ENCODE results near the gene ZFYVE9.
A peak's percentile ranks its signal among the peaks of the same experiment; 100 is the strongest.

Gene ZFYVE9

GRCh38 chr1:52259886-52260285 is 118.0 kb downstream of the ZFYVE9 start:
- DNase-seq: no peak

GRCh38 chr1:52263153-52263910 is 121.4 kb downstream of the ZFYVE9 start:
- no peak for DNase-seq

- peak; percentile 9 for DNase-seq
Observed at GRCh38 chr1:52264530-52265115, 122.7 kb downstream of the ZFYVE9 start.

- DNase-seq: no peak
Observed at GRCh38 chr1:52266507-52266906, 124.6 kb downstream of the ZFYVE9 start.

- no peak for DNase-seq
Observed at GRCh38 chr1:52268372-52268771, 126.5 kb downstream of the ZFYVE9 start.

GRCh38 chr1:52281518-52281917 is 139.6 kb downstream of the ZFYVE9 start:
- DNase-seq: no peak

- DNase-seq: peak; percentile 27
Observed at GRCh38 chr1:52288286-52288685, 146.4 kb downstream of the ZFYVE9 start.

GRCh38 chr1:52294580-52294979 is 152.7 kb downstream of the ZFYVE9 start:
- DNase-seq: no peak

GRCh38 chr1:52296345-52296744 is 154.5 kb downstream of the ZFYVE9 start:
- DNase-seq: peak; percentile 80

GRCh38 chr1:52305417-52306226 is 163.7 kb downstream of the ZFYVE9 start:
- DNase-seq: no peak

GRCh38 chr1:52306227-52307006 is 164.5 kb downstream of the ZFYVE9 start:
- DNase-seq: no peak

GRCh38 chr1:52321061-52321460 is 179.2 kb downstream of the ZFYVE9 start:
- DNase-seq: no peak

GRCh38 chr1:52323731-52324130 is 181.8 kb downstream of the ZFYVE9 start:
- no peak for DNase-seq

- no peak for DNase-seq
Observed at GRCh38 chr1:52325786-52326185, 183.9 kb downstream of the ZFYVE9 start.

GRCh38 chr1:52328615-52329014 is 186.7 kb downstream of the ZFYVE9 start:
- DNase-seq: no peak

- no peak for DNase-seq
Observed at GRCh38 chr1:52332411-52332810, 190.5 kb downstream of the ZFYVE9 start.

- DNase-seq: no peak
Observed at GRCh38 chr1:52334906-52335528, 193.1 kb downstream of the ZFYVE9 start.

GRCh38 chr1:52337439-52337838 is 195.6 kb downstream of the ZFYVE9 start:
- no peak for DNase-seq

GRCh38 chr1:52341655-52342260 is 199.9 kb downstream of the ZFYVE9 start:
- DNase-seq: no peak

- no peak for DNase-seq
Observed at GRCh38 chr1:52343979-52344378, 202.1 kb downstream of the ZFYVE9 start.

- peak; percentile 46 for DNase-seq
Observed at GRCh38 chr1:52345252-52345651, 203.4 kb downstream of the ZFYVE9 start.

GRCh38 chr1:52346653-52347052 is 204.8 kb downstream of the ZFYVE9 start:
- DNase-seq: peak; percentile 57

Measured in NCI-H82 (cell line).